ENCODE data around the gene HELZ.
"Not testable (repeated sequence)": the region's sequence is repeated elsewhere in the genome, so short reads cannot be mapped to it uniquely, and the experiment has no call there.

HELZ gene

DNA sequence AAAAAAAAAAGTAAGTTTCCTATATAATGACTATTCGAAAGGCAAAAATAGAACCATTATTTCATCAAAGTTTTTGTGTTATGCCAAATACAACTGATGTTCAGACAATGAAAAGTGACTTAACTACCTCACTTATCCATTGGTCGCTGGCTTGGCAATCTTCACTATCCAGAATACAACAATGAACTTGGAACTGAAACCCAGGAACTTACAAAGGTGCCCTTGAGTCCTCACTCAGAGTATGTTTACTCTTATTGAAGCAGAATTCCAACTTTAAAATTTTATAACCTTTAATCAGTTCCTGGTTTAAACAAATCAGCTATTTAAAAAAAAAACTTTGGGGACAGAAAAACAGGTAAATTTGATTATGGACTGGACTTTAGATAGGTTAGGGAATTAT, 34.1 kb downstream of the HELZ start:
- Histone ChIP-seq H3K4me3 (ENCODE audit: low read length) (no peak overlapping the region), H3K9me3 (ENCODE audit: insufficient read depth, low read depth, low read length) (no peaks in the 10 kb centered on the region), H3K27me3 (ENCODE audit: insufficient read depth, low read length) (no peaks in the 10 kb centered on the region), H3K4me1 (ENCODE audit: insufficient read depth, low read length) (no peaks in the 10 kb centered on the region), H3K9ac (ENCODE audit: low read depth, low read length) (no peak overlapping the region), H3K27ac (ENCODE audit: low read depth, low read length) (no peak overlapping the region), H3K36me3 (ENCODE audit: insufficient read depth, low read length) (peaks cover 16% of the 10 kb centered on the region)
- WGBS = 85% methylated on average over 2 of the region's 2 CpGs

DNA sequence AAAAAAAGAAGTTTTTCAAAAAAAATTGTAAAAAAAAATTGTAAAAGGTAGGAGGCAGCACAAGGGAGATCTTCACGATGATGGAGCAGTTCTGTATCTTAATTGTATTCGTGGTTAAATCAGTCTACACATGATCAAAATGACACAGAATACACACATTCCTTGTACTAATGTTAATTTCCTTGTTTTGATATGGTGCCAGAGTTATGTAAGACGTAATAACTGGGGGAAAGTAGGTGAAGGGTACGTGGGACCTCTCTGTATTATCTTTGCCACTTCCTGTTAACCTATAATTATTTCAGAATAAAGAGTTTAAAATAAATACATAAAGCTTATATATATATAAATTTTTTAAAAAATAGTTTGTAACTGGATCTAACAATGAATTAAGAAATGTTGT, 36.8 kb downstream of the HELZ start:
- 100% methylated on average over 2 of the region's 4 CpGs for WGBS

DNA sequence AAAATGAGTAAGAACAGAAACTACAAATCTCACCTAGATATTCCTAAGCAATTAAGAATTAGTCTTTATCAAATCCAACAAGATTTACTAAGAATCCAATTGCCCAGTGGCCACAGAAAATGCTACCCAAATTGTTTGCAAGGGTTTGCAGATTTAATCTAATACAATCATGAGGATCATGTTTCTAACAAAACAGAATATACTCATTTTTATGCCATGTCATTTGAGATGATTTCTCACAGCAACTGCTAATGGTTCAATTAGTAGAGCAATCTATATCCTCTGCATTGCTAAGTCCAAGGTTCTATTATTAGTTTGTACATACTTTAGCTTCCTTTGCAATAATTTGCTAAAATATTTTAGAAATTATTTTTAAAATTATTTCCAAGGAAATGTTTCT, 41.2 kb downstream of the HELZ start:
- peaks cover 41% of the 10 kb centered on the region for H3K36me3 ChIP-seq (ENCODE audit: insufficient read depth, low read length)
- H3K9me3 ChIP-seq (ENCODE audit: insufficient read depth, low read depth, low read length) = no peaks in the 10 kb centered on the region
- H3K27me3 ChIP-seq (ENCODE audit: insufficient read depth, low read length) = no peaks in the 10 kb centered on the region
- H3K4me1 ChIP-seq (ENCODE audit: insufficient read depth, low read length) = no peaks in the 10 kb centered on the region
- no peak overlapping the region for H3K9ac ChIP-seq (ENCODE audit: low read depth, low read length)
- no peak overlapping the region for H3K27ac ChIP-seq (ENCODE audit: low read depth, low read length)
- H3K4me3 ChIP-seq (ENCODE audit: low read length) = no peak overlapping the region

More for the DNA sequence above, 36.8 kb downstream of the HELZ start:
- Histone ChIP-seq H3K4me3 (ENCODE audit: low read length) (no peak overlapping the region), H3K4me1 (ENCODE audit: insufficient read depth, low read length) (no peaks in the 10 kb centered on the region), H3K36me3 (ENCODE audit: insufficient read depth, low read length) (peaks cover 4% of the 10 kb centered on the region), H3K27ac (ENCODE audit: low read depth, low read length) (no peak overlapping the region), H3K9ac (ENCODE audit: low read depth, low read length) (no peak overlapping the region), H3K9me3 (ENCODE audit: insufficient read depth, low read depth, low read length) (no peaks in the 10 kb centered on the region), H3K27me3 (ENCODE audit: insufficient read depth, low read length) (no peaks in the 10 kb centered on the region)

DNA sequence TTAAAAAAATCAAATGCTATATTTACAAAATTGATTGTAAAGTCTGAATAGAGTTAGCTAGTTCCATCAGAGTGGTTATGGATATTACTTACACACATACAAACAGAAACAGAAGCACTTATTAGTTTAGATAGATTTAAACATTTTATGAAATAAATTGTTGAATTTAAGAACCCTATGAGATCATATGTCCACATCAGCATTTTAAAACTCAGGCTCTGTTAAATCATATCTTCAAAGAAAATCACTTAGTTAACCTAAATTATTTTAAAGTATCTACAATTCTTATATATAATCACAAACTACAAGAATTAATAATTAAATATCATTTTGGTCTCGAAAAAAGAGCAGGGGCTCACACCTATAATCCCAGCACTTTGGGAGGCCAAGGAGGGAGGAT, 42.5 kb downstream of the HELZ start:
- H3K9ac ChIP-seq (ENCODE audit: low read depth, low read length) = no peak overlapping the region
- 100% methylated on average over 1 of the region's 1 CpG for WGBS
- peaks cover 50% of the 10 kb centered on the region for H3K36me3 ChIP-seq (ENCODE audit: insufficient read depth, low read length)
- no peaks in the 10 kb centered on the region for H3K27me3 ChIP-seq (ENCODE audit: insufficient read depth, low read length)
- no peaks in the 10 kb centered on the region for H3K4me1 ChIP-seq (ENCODE audit: insufficient read depth, low read length)
- no peak overlapping the region for H3K27ac ChIP-seq (ENCODE audit: low read depth, low read length)
- no peaks in the 10 kb centered on the region for H3K9me3 ChIP-seq (ENCODE audit: insufficient read depth, low read depth, low read length)
- H3K4me3 ChIP-seq (ENCODE audit: low read length) = no peak overlapping the region

DNA sequence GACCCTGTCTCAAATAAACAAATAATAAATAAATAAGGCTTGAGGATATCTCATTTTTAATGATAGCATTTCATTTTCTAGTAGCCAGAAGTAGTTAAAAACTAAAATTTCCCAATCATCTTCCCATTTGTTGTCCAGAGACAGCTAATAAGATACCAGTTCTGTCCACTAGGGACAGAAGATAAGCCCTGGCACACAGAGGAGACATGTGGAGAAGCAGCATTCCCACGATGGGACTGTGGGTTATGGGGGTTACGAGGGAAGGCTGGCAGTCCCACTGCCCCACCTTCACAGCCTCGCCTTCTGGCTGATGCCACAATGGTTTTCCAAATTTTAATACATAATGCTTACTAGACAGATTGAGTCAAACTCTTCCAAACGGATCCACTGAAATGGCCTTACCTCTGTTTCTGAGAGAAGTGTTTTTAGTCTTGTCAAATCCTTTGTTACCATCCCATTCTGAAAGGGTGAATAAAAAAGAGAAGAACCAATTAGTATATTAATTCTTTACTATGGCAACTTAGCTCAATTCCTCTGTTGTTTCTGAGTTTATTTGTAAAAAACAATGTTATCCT, 44.2 kb downstream of the HELZ start:
- no peaks in the 10 kb centered on the region for H3K4me1 ChIP-seq (ENCODE audit: insufficient read depth, low read length)
- no peaks in the 10 kb centered on the region for H3K27me3 ChIP-seq (ENCODE audit: insufficient read depth, low read length)
- H3K36me3 ChIP-seq (ENCODE audit: insufficient read depth, low read length) = peaks cover 54% of the 10 kb centered on the region
- WGBS = 91% methylated on average over 4 of the region's 4 CpGs
- H3K4me3 ChIP-seq (ENCODE audit: low read length) = no peak overlapping the region
- H3K27ac ChIP-seq (ENCODE audit: low read depth, low read length) = no peak overlapping the region
- H3K9ac ChIP-seq (ENCODE audit: low read depth, low read length) = no peak overlapping the region
- H3K9me3 ChIP-seq (ENCODE audit: insufficient read depth, low read depth, low read length) = no peaks in the 10 kb centered on the region

DNA sequence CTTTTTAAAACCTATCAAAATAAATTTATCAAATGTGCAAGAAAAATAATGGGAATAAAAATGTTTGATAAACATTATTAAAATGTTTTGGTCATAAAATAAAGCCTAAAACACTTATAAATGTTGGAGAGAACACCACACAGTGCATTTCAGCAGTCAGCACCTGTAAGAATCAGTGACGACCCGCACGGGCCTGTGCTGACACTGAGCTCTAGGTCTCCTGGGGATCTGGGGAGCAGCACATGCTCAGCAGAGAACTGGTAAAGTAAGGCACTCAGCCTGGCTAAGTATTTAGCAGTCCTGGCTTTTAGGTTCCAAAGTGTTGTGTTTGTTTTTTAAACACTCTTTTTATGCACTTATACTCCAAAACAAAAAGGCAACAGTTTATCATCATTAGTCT, 46.9 kb downstream of the HELZ start:
- no peak overlapping the region for H3K4me3 ChIP-seq (ENCODE audit: low read length)
- 95% methylated on average over 3 of the region's 3 CpGs for WGBS
- H3K27ac ChIP-seq (ENCODE audit: low read depth, low read length) = no peak overlapping the region
- peaks cover 62% of the 10 kb centered on the region for H3K36me3 ChIP-seq (ENCODE audit: insufficient read depth, low read length)
- no peak overlapping the region for H3K9ac ChIP-seq (ENCODE audit: low read depth, low read length)
- H3K4me1 ChIP-seq (ENCODE audit: insufficient read depth, low read length) = no peaks in the 10 kb centered on the region
- no peaks in the 10 kb centered on the region for H3K9me3 ChIP-seq (ENCODE audit: insufficient read depth, low read depth, low read length)
- no peaks in the 10 kb centered on the region for H3K27me3 ChIP-seq (ENCODE audit: insufficient read depth, low read length)

DNA sequence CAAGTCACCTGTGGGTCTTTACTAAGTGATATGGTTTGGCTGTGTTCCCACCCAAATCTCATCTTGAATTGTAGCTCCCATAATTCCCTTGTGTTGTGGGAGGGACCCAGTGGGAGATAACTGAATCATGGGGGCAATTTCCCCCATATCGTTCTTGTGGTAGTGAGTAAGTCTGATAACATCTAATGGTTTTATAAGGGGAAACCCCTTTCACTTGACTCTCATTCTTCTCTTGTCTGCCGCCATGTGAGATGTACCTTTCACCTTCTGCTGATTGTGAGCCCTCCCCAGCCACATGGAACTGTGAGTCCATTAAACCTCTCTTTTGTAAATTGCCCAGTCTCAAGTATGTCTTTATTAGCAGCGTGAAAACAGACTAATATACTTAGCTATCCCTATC, 48.0 kb downstream of the HELZ start:
- H3K9me3 ChIP-seq (ENCODE audit: insufficient read depth, low read depth, low read length); H3K27ac ChIP-seq (ENCODE audit: low read depth, low read length); H3K27me3 ChIP-seq (ENCODE audit: insufficient read depth, low read length); H3K4me3 ChIP-seq (ENCODE audit: low read length); H3K9ac ChIP-seq (ENCODE audit: low read depth, low read length); H3K4me1 ChIP-seq (ENCODE audit: insufficient read depth, low read length): not testable (repeated sequence)
- peaks cover 53% of the 10 kb centered on the region for H3K36me3 ChIP-seq (ENCODE audit: insufficient read depth, low read length)
- 88% methylated on average over 3 of the region's 3 CpGs for WGBS

DNA sequence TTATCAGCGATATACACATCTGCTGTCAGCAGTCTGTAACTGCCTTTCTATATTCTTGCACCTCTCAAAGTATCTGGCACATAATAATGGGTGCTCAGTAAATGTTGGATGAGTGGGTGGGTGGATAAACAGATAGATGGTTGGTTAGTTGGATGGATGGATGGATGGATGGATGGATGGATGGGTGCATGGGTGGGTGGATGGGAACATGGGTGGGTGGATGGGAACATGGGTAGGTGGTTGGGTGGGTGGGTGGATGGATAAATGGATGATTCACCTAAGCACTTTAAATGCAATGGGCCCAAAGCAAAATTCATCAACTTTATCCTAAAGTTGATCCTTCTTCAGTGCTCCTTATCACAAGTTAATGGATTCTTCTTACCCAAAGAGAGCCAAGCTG, 48.6 kb downstream of the HELZ start:
- Histone ChIP-seq H3K9ac (ENCODE audit: low read depth, low read length) (no peak overlapping the region), H3K27ac (ENCODE audit: low read depth, low read length) (no peak overlapping the region), H3K4me3 (ENCODE audit: low read length) (no peak overlapping the region), H3K27me3 (ENCODE audit: insufficient read depth, low read length) (no peaks in the 10 kb centered on the region), H3K4me1 (ENCODE audit: insufficient read depth, low read length) (no peaks in the 10 kb centered on the region), H3K9me3 (ENCODE audit: insufficient read depth, low read depth, low read length) (no peaks in the 10 kb centered on the region), H3K36me3 (ENCODE audit: insufficient read depth, low read length) (peaks cover 48% of the 10 kb centered on the region)
- WGBS = 96% methylated on average over 1 of the region's 1 CpG

DNA sequence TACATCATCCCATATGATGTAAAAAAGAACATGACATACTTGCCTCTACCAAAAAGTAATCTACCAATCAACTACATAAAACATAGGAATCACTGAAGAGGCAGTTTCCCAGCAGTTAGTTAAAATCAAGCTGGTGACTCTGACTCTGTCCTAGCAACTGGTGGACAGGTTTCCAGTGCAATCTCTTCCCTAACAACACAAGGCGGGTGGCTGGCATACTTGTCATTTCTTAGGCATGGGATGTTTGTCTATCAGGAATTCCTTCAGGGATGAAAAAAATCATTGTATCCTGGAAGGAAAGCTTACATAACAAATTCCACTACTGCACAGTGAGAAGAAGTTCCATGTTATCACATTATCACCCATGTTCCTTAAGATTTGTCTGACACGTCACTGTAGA, 50.9 kb downstream of the HELZ start:
- whole genome bisulfite sequencing = 100% methylated on average over 1 of the region's 2 CpGs
- H3K9me3 ChIP-seq (ENCODE audit: insufficient read depth, low read depth, low read length) = no peaks in the 10 kb centered on the region
- H3K36me3 ChIP-seq (ENCODE audit: insufficient read depth, low read length) = peaks cover 36% of the 10 kb centered on the region

DNA sequence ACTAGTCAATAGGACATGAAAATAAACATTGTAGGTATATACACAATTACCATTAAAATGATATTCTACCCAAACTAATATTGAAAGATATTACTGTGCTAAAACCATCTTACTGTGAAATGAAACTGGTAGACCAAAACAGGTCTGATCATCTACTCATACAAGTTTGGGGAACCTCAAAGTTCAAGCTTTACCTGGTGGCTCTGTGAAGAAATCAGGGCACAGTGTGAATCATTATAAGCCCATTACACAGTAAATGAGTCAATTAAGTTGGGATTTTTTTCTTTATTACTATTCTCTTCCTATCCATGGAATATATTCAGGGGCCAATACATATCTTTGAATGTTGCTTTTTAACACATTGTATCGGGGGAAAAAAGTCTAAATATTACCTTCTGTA, 57.1 kb downstream of the HELZ start:
- no peak overlapping the region for H3K4me3 ChIP-seq (ENCODE audit: low read length)
- WGBS = 100% methylated on average over 1 of the region's 1 CpG

More for the DNA sequence above, 50.9 kb downstream of the HELZ start:
- Histone ChIP-seq H3K9ac (ENCODE audit: low read depth, low read length) (no peak overlapping the region), H3K27me3 (ENCODE audit: insufficient read depth, low read length) (no peaks in the 10 kb centered on the region), H3K27ac (ENCODE audit: low read depth, low read length) (no peak overlapping the region), H3K4me1 (ENCODE audit: insufficient read depth, low read length) (no peaks in the 10 kb centered on the region), H3K4me3 (ENCODE audit: low read length) (no peak overlapping the region)

DNA sequence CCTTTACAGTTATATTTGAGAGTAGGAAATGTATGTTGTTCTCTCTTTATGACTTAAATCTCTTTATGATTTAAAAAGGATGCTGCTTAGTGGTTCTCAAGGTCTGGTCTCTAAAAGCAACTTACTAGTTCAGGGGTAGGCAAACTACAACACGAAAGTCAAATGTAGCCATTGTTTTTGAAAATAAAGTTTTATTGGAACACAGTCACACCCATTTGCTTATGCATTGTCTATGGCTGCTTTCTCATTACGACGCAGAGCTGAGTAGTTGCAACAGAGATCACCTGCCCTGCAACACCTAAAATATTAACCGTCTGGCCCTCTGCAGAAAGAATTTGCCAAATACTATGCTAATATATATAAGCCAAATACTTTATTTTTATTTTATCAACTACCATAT, 58.2 kb downstream of the HELZ start:
- Histone ChIP-seq H3K4me3 (ENCODE audit: low read length) (no peak overlapping the region), H3K9ac (ENCODE audit: low read depth, low read length) (no peak overlapping the region), H3K27ac (ENCODE audit: low read depth, low read length) (no peak overlapping the region), H3K27me3 (ENCODE audit: insufficient read depth, low read length) (no peaks in the 10 kb centered on the region), H3K9me3 (ENCODE audit: insufficient read depth, low read depth, low read length) (no peaks in the 10 kb centered on the region), H3K36me3 (ENCODE audit: insufficient read depth, low read length) (peaks cover 28% of the 10 kb centered on the region), H3K4me1 (ENCODE audit: insufficient read depth, low read length) (no peaks in the 10 kb centered on the region)
- 100% methylated on average over 4 of the region's 4 CpGs for WGBS

More for the DNA sequence above, 57.1 kb downstream of the HELZ start:
- Histone ChIP-seq H3K9me3 (ENCODE audit: insufficient read depth, low read depth, low read length) (no peaks in the 10 kb centered on the region), H3K27me3 (ENCODE audit: insufficient read depth, low read length) (no peaks in the 10 kb centered on the region), H3K27ac (ENCODE audit: low read depth, low read length) (no peak overlapping the region), H3K4me1 (ENCODE audit: insufficient read depth, low read length) (no peaks in the 10 kb centered on the region), H3K36me3 (ENCODE audit: insufficient read depth, low read length) (peaks cover 28% of the 10 kb centered on the region), H3K9ac (ENCODE audit: low read depth, low read length) (no peak overlapping the region)

DNA sequence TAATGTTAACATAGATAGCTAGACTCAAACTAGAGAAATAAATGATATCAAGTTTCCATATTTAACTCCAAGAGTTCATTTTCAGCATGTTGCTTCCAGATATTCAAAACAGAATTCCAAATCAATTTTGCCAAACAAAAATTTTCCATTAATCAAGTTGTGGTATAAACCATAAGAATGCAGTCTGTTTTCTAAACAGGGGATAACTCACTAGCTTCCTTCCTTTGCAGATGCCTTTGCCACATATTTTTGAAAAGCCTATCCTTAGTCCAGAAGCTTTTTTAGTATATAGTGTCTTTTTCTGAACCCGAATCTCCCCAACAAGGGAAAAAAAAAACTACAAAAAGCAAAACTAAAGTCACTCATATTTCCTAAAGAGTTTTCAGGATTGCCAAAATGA, 61.5 kb downstream of the HELZ start:
- Histone ChIP-seq H3K27ac (ENCODE audit: low read depth, low read length) (no peak overlapping the region), H3K9ac (ENCODE audit: low read depth, low read length) (no peak overlapping the region), H3K9me3 (ENCODE audit: insufficient read depth, low read depth, low read length) (no peaks in the 10 kb centered on the region), H3K4me3 (ENCODE audit: low read length) (no peak overlapping the region), H3K36me3 (ENCODE audit: insufficient read depth, low read length) (peaks cover 16% of the 10 kb centered on the region), H3K27me3 (ENCODE audit: insufficient read depth, low read length) (no peaks in the 10 kb centered on the region), H3K4me1 (ENCODE audit: insufficient read depth, low read length) (no peaks in the 10 kb centered on the region)
- no CpG with 5 or more reads among the region's 1 CpG for WGBS

Data from HUES64 (cell line).